Astrocyte (in vitro differentiated cells and primary cell): ENCODE results near the gene GRB7. TPM values are rescaled to one million over a fixed set of nuclear protein-coding genes. Genes with fewer than 3 reads are reported as not detected.

Experiments
- DNase-seq: peaks from one replicate; pipeline ENCODE4 v3.0.0-alpha.2; 2010; ENCODE audit warnings: low read depth
- FAIRE-seq: peaks from 2 replicates; lab custom pipeline; 2011; peaks lifted over from hg19 to GRCh38; lab: Jason Lieb, UNC
- H2AFZ ChIP-seq: 2 replicates; pipeline ENCODE4 v1.6.0; 2012; ENCODE audit warnings: low read depth, low read length, inconsistent platforms
- H3K27ac ChIP-seq: 2 replicates; pipeline ENCODE4 v1.5.1; 2011; ENCODE audit warnings: low read depth, low read length, inconsistent platforms
- H3K27me3 ChIP-seq: 2 replicates; pipeline ENCODE4 v1.6.0; 2011; ENCODE audit warnings: low read length, inconsistent platforms; ENCODE audit not compliant: insufficient read depth
- H3K36me3 ChIP-seq: 2 replicates; pipeline ENCODE4 v1.5.1; 2011; ENCODE audit warnings: low read length, inconsistent platforms; ENCODE audit not compliant: insufficient read depth
- H3K4me1 ChIP-seq: 2 replicates; pipeline ENCODE4 v1.5.1; 2011; ENCODE audit warnings: low read length, inconsistent platforms; ENCODE audit not compliant: insufficient read depth
- H3K4me2 ChIP-seq: 2 replicates; pipeline ENCODE4 v1.6.0; 2012; ENCODE audit warnings: low read length, inconsistent platforms
- H3K4me3 ChIP-seq: 2 replicates; pipeline ENCODE4 v1.5.1; 2011; ENCODE audit warnings: low read depth, mild to moderate bottlenecking, low read length, inconsistent platforms; ENCODE audit not compliant: insufficient read depth
- H3K79me2 ChIP-seq: 2 replicates; pipeline ENCODE4 v1.6.0; 2012; ENCODE audit warnings: mild to moderate bottlenecking, low read length, inconsistent platforms; ENCODE audit not compliant: insufficient read depth
- H3K9ac ChIP-seq: 2 replicates; pipeline ENCODE4 v1.6.0; 2012; ENCODE audit warnings: mild to moderate bottlenecking, low read length, inconsistent platforms
- H3K9me3 ChIP-seq: 2 replicates; pipeline ENCODE4 v1.5.1; 2012; ENCODE audit warnings: low read depth, mild to moderate bottlenecking, low read length, inconsistent platforms; ENCODE audit not compliant: insufficient read depth
- H4K20me1 ChIP-seq: 2 replicates; pipeline ENCODE4 v1.6.0; 2012; ENCODE audit warnings: low read length, inconsistent platforms; ENCODE audit not compliant: insufficient read depth
- H3K27ac Mint-ChIP-seq: one replicate; pipeline ENCODE4 v1.8.0; 2021; ENCODE audit warnings: mild to moderate bottlenecking, mixed read lengths; ENCODE audit not compliant: unreplicated experiment
- H3K27me3 Mint-ChIP-seq: one replicate; pipeline ENCODE4 v1.8.0; 2021; ENCODE audit warnings: low read depth, mixed read lengths; ENCODE audit not compliant: unreplicated experiment
- H3K36me3 Mint-ChIP-seq: one replicate; pipeline ENCODE4 v1.8.0; 2021; ENCODE audit warnings: low read depth, mixed read lengths; ENCODE audit not compliant: unreplicated experiment
- H3K4me1 Mint-ChIP-seq: one replicate; pipeline ENCODE4 v1.8.0; 2021; ENCODE audit warnings: low read depth, mixed read lengths; ENCODE audit not compliant: unreplicated experiment
- H3K4me3 Mint-ChIP-seq: one replicate; pipeline ENCODE4 v1.8.0; 2021; ENCODE audit warnings: mild to moderate bottlenecking, moderate library complexity, mixed read lengths; ENCODE audit not compliant: unreplicated experiment
- H3K9me3 Mint-ChIP-seq: one replicate; pipeline ENCODE4 v1.8.0; 2021; ENCODE audit warnings: mild to moderate bottlenecking, mixed read lengths; ENCODE audit not compliant: unreplicated experiment
- CTCF ChIP-seq: IDR thresholded peaks from 2 replicates; pipeline ENCODE4 v1.5.1; 2011; ENCODE audit warnings: low read depth, mild to moderate bottlenecking, inconsistent platforms, low read length, moderate library complexity; ENCODE audit not compliant: insufficient read depth
- EZH2 ChIP-seq: IDR thresholded peaks from 2 replicates; pipeline ENCODE4 v1.6.1; 2012; ENCODE audit warnings: mild to moderate bottlenecking, low read length, inconsistent platforms; ENCODE audit not compliant: insufficient read depth
- total RNA-seq: library from RNA; stranded (reverse); gene quantifications from 2 replicates; pipeline ENCODE4 v1.2.1, GENCODE V29; 2021

The GRB7 gene
- total RNA-seq, 1 donor from 2014 or later, result 3.3 TPM

GRCh38 chr17:39745335-39746144, 7.8 kb downstream of the GRB7 start:
- no peak for DNase-seq
- FAIRE-seq, result no peak
- no peaks in the 10 kb centered on the region for H3K36me3 Mint-ChIP-seq

GRCh38 chr17:39746145-39746461, 8.4 kb downstream of the GRB7 start:
- no peaks in the 10 kb centered on the region for H3K36me3 Mint-ChIP-seq
- no peak overlapping the region for H3K4me3 Mint-ChIP-seq
- H3K27ac ChIP-seq, result no peak overlapping the region
- peaks cover 2% of the 10 kb centered on the region for H3K4me1 Mint-ChIP-seq
- H3K4me2 ChIP-seq, result no peak overlapping the region
- H3K36me3 ChIP-seq, result no peaks in the 10 kb centered on the region
- peaks cover 11% of the 10 kb centered on the region for H3K27me3 Mint-ChIP-seq
- H3K9ac ChIP-seq, result no peak overlapping the region
- no peaks in the 10 kb centered on the region for H4K20me1 ChIP-seq
- H2AFZ ChIP-seq, result no peak overlapping the region
- no peak overlapping the region for H3K27ac Mint-ChIP-seq
- no peaks in the 10 kb centered on the region for H3K27me3 ChIP-seq
- FAIRE-seq, result no peak
- no peak overlapping the region for H3K4me3 ChIP-seq
- no peaks in the 10 kb centered on the region for H3K9me3 ChIP-seq
- peaks cover 4% of the 10 kb centered on the region for H3K4me1 ChIP-seq
- H3K9me3 Mint-ChIP-seq, result no peaks in the 10 kb centered on the region
- H3K79me2 ChIP-seq, result no peaks in the 10 kb centered on the region
- TF ChIP-seq EZH2, result no peak
- TF ChIP-seq CTCF, result no peak
- no peak for DNase-seq

More at GRCh38 chr17:39745335-39746144, 7.8 kb downstream of the GRB7 start:
- peaks cover 11% of the 10 kb centered on the region for H3K27me3 Mint-ChIP-seq
- H3K4me3 ChIP-seq, result no peak overlapping the region
- no peaks in the 10 kb centered on the region for H3K79me2 ChIP-seq
- H3K27ac Mint-ChIP-seq, result no peak overlapping the region
- no peaks in the 10 kb centered on the region for H3K9me3 Mint-ChIP-seq
- no peak overlapping the region for H2AFZ ChIP-seq
- no peak for TF ChIP-seq EZH2
- TF ChIP-seq CTCF, result no peak
- no peaks in the 10 kb centered on the region for H3K9me3 ChIP-seq
- peaks cover 9% of the 10 kb centered on the region for H3K4me1 ChIP-seq
- no peak overlapping the region for H3K4me2 ChIP-seq
- no peak overlapping the region for H3K27ac ChIP-seq
- peaks cover 5% of the 10 kb centered on the region for H3K4me1 Mint-ChIP-seq
- H3K4me3 Mint-ChIP-seq, result no peak overlapping the region
- H3K36me3 ChIP-seq, result no peaks in the 10 kb centered on the region
- H4K20me1 ChIP-seq, result no peaks in the 10 kb centered on the region
- H3K9ac ChIP-seq, result no peak overlapping the region
- no peaks in the 10 kb centered on the region for H3K27me3 ChIP-seq

GRCh38 chr17:39747745-39748144, 10.0 kb downstream of the GRB7 start:
- Mint-ChIP-seq H3K27ac (peak overlapping the region; percentile 1), H3K36me3 (no peaks in the 10 kb centered on the region)

More at GRCh38 chr17:39747745-39748144, 10.0 kb downstream of the GRB7 start:
- peaks cover 5% of the 10 kb centered on the region for H3K4me1 Mint-ChIP-seq
- H3K27me3 Mint-ChIP-seq, result peaks cover 11% of the 10 kb centered on the region
- Histone ChIP-seq H3K9ac (no peak overlapping the region), H3K4me2 (no peak overlapping the region), H3K79me2 (no peaks in the 10 kb centered on the region), H2AFZ (no peak overlapping the region), H3K27me3 (no peaks in the 10 kb centered on the region), H3K36me3 (no peaks in the 10 kb centered on the region), H4K20me1 (no peaks in the 10 kb centered on the region), H3K4me3 (no peak overlapping the region), H3K27ac (no peak overlapping the region), H3K9me3 (no peaks in the 10 kb centered on the region), H3K4me1 (no peaks in the 10 kb centered on the region)
- FAIRE-seq (no peak), DNase-seq (no peak)
- TF ChIP-seq CTCF, result no peak
- TF ChIP-seq EZH2, result no peak
- no peak overlapping the region for H3K4me3 Mint-ChIP-seq
- H3K9me3 Mint-ChIP-seq, result no peaks in the 10 kb centered on the region
